Testis (tissue), 2 donors: ENCODE data around the gene DAPL1.

Experiments used
- CTCF ChIP-seq, 3 experiments: fragments of 450-650 bp in 2 of 3; fragments of 200-600 bp in 1 of 3; sonication (generic) in 1 of 3; IDR thresholded peaks; one replicate each; pipeline ENCODE4 v1.5.1; 2016 to 2019; ENCODE audit warnings: antibody characterized with exemption in 3 of 3, mild to moderate bottlenecking in 2 of 3, moderate library complexity in 1 of 3
- POLR2A ChIP-seq: fragments of 450-650 bp; IDR thresholded peaks from one replicate; pipeline ENCODE4 v1.6.1; 2017; ENCODE audit warnings: antibody characterized with exemption, mild to moderate bottlenecking, moderate library complexity

- no peak for TF ChIP-seq CTCF (IDR thresholded peaks at IDR 0.05)
- TF ChIP-seq POLR2A: no peak
These were observed 15.8 kb downstream of the DAPL1 start for GRCh38 chr2:158810731-158811460.
